Activated CD8-positive, alpha-beta memory T cell treated with anti-CD3 and anti-CD28 coated beads, Interleukin-2, amount 50 U/mL, for 1 hour (primary cell): Measurements from ENCODE around the gene GOSR1.
A peak's percentile ranks its signal among the peaks of the same experiment; 100 is the strongest.
"Not testable (repeated sequence)": the region's sequence is repeated elsewhere in the genome, so short reads cannot be mapped to it uniquely, and the experiment has no call there.

Source experiments
- DNase-seq: peaks from one replicate; pipeline ENCODE4 v3.0.0-alpha.2; 2020; ENCODE audit errors: extremely low read depth

Gene GOSR1

GRCh38 chr17:30477083-30477773 is at the start of gene GOSR1:
Gene GOSR1 (plus strand): TSS chr17:30477408. CDS start chr17:30477434, 26 bp downstream.
- DNase-seq, result peak; percentile 76

- DNase-seq, result no peak
Observed at GRCh38 chr17:30427611-30428010, 49.6 kb upstream of the GOSR1 start.

GRCh38 chr17:30429155-30429554 is 48.1 kb upstream of the GOSR1 start:
- DNase-seq, result no peak

DNA sequence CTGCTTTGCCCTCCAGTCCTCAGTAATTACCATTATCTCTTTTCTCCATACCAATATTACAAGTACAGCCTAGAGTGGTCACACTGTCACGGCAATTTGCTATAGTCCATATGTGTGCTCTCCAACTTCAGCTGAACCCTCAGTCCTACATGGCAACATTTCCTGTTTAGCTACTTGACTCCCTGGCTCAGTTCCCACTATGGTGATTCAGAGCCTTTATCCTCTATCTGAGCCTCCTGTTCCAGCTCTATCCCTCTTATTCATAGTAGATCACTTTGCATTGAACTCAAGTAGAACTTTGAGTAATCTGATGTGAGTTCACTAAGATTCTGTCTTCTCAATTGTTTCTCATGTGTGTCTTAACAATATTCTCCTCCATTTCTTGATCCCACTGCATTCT is 43.7 kb upstream of the GOSR1 start:
- no peak for DNase-seq

- DNase-seq, result no peak
Observed at GRCh38 chr17:30436729-30437128, 40.5 kb upstream of the GOSR1 start.

- DNase-seq, result no peak
Observed at GRCh38 chr17:30443721-30444120, 33.5 kb upstream of the GOSR1 start.

DNA sequence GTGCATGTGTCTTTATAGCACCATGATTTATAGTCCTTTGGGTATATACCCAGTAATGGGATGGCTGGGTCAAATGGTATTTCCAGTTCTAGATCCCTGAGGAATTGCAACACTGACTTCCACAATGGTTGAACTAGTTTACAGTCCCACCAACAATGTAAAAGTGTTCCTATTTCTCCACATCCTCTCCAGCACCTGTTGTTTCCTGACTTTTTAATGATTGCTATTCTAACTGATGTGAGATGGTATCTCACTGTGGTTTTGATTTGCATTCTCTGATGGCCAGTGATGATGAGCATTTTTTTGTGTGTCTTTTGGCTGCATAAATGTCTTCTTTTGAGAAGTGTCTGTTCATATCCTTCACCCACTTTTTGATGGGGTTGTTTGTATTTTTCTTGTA is 30.6 kb upstream of the GOSR1 start:
- not testable (repeated sequence) for DNase-seq

- DNase-seq, result no peak
Observed at GRCh38 chr17:30449480-30449879, 27.7 kb upstream of the GOSR1 start.

- no peak for DNase-seq
Observed at GRCh38 chr17:30450125-30451027, 26.8 kb upstream of the GOSR1 start.

GRCh38 chr17:30454635-30455034 is 22.6 kb upstream of the GOSR1 start:
- no peak for DNase-seq

DNA sequence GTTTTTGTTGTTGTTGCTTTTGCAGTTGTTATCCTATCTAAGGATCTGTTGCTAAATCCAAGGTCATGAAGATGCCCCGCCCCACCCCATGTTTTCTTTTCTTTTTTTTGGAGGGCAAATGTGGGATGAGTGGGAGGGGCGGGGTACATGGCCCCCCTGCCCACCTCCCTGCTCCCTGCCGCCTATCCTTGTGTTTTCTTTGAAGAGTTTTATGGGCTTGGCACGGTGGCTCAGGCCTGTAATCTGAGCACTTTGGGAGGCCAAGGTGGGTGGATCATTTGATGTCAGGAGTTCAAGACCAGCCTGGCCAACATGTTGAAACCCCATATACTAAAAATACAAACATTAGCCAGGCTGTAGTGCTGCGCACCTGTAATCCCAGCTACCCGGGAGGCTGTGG is 18.8 kb upstream of the GOSR1 start:
- DNase-seq, result no peak

- not testable (repeated sequence) for DNase-seq
Observed at GRCh38 chr17:30458797-30459413, 18.3 kb upstream of the GOSR1 start.

DNA sequence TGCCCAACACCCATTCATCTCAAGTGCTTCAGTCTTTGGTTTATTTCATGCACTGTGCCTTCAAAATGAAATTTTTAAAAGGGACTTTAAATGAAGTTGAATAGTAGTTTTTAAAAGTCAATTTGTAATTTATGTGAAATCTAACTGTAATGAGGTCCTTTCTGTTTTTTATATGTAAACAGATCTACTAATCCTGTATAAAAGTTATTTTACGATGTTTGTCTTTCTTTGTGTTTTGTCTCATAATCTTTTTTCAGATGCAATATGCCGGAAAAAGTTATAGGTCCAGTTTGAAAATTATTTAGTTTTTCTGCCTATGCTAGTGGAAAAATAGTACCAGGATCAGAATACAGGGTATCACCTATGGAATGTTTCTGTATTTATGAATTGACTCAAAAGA is 8.7 kb upstream of the GOSR1 start:
- DNase-seq, result no peak

DNA sequence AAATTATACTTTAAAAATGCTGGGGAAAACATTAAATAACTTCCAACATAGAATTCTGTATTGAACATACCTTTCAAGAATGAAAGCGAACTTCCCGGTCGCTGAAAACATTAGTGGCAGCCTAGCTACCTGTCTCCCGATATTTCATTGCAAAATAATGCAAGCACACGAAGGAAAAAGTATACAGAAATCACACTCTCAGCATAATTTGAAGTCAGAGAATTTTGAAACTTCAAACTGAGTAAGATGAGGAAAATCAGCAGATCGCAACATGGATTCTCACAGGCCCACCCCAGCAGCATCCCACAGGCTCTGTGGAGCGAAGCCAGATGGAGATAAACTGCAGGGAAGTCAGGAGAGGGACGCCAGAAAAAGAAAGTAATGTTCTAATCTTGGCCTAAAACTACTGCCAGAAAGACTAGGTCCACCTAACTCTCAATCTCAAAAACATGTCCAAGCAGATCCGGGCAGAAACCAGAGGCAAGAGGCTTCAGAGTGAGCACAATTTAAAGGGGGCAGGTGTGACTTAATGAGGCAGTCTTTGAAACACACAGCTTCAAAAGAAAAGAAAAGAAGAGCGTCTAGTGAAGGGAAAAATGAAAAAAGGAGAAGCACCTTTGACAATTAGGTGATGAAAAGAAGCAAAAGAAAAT is 4.8 kb upstream of the GOSR1 start:
- DNase-seq, result no peak

GRCh38 chr17:30475206-30475605 is 2.0 kb upstream of the GOSR1 start:
- DNase-seq, result no peak

GRCh38 chr17:30476726-30477082 is 504 bp upstream of the GOSR1 start:
- no peak for DNase-seq

DNA sequence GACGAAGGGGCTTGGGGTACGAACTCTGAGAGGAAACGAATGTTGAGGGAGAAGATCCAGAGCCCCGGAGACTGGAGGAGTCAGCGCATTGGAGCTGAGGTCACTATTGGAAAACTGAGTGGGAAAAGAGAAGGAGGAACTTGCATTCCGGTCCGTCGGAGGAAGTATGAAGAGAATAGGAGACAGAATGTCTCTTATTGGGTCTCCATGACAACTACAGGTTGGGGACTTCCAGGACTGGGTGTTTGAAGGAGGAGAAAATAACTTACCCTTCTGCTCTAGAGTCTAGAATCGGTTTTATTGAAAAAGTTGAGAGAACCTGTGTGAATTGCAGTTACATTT is 537 bp downstream of the GOSR1 start:
- DNase-seq, result no peak

DNA sequence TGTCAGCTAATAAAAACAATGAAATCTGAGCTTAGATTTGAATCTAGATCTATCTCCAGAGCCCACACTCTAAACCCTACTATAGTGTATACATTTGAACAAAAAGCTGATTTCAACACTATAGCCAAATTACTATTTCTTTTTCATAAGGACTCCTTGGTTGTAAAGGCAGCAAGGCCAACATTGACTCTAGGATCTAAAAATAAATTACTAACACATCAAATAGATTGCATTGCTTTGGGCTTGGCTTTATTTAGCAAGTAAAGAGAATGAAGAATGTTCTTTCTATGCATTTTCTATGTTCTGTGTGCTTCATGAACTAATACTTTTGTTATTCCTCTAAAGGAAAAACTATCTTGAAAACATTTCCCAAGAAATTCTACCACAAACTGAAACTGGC is 5.3 kb downstream of the GOSR1 start:
- no peak for DNase-seq

- no peak for DNase-seq
Observed at GRCh38 chr17:30483159-30483558, 6.0 kb downstream of the GOSR1 start.

DNA sequence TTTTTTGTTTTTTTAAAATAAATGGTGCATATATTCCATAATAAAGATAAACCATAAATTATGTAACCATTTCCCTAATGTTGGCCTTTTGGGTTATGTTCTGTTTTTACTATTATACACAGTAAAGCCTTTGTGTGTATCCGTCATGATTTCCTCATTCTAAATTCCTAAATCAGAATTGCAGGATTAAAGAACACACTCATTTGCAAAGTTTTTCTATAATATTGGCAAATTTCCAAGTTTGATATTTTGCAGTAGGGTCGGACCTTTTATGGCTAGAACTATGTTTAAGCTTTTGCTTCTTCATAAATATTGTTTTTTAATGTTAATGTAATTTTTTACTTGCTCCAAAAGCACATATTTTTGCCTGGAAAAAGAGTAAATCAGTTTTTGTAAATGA is 16.6 kb downstream of the GOSR1 start:
- DNase-seq, result no peak

DNA sequence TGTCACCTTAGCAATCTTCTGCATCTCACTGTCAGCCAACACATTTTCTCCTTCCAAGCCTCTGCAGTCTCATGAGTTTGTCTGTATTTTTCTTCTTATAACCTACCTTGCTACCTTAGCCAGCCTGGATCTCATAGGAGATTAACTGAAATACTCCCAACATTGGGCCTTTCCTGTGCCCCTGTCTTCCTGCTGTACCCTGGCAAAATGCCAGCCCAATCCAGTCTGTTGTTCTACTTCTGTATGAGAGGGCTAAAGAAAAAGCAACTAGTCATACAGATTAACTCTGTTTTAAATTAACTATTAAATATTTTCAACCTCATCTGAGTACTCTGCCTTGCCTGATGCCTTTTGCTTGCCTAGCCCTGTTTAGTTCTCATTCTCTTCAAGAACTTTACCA is 18.4 kb downstream of the GOSR1 start:
- DNase-seq, result no peak

GRCh38 chr17:30503558-30503957 is 26.4 kb downstream of the GOSR1 start:
- DNase-seq, result no peak
